KG1 (cell line): ENCODE data around the gene STEAP4.

Experiments
- DNase-seq: peaks from one replicate; lab custom pipeline; 2025; lab: John Stamatoyannopoulos, UW

STEAP4 gene

GRCh38 chr7:88306590-88307048 lies at the start of gene STEAP4:
TSS of gene STEAP4 (minus strand) at chr7:88306894. CDS start at chr7:88284269, 22,625 bp downstream.
- DNase-seq = peak; percentile 19

GRCh38 chr7:88355011-88355410 lies 48.3 kb upstream of the STEAP4 start:
- peak; percentile 21 for DNase-seq

GRCh38 chr7:88350118-88350517 lies 43.4 kb upstream of the STEAP4 start:
- DNase-seq = no peak

GRCh38 chr7:88347517-88347916 lies 40.8 kb upstream of the STEAP4 start:
- DNase-seq = no peak

GRCh38 chr7:88347090-88347489 lies 40.4 kb upstream of the STEAP4 start:
- DNase-seq = no peak

- DNase-seq = no peak
These were observed 39.7 kb upstream of the STEAP4 start for GRCh38 chr7:88346357-88346756.

GRCh38 chr7:88344956-88345832 lies 38.5 kb upstream of the STEAP4 start:
- no peak for DNase-seq

- DNase-seq = no peak
These were observed 37.6 kb upstream of the STEAP4 start for GRCh38 chr7:88344271-88344670.

- no peak for DNase-seq
These were observed 32.7 kb upstream of the STEAP4 start for GRCh38 chr7:88339195-88339922.

GRCh38 chr7:88338503-88338902 lies 31.8 kb upstream of the STEAP4 start:
- DNase-seq = no peak

- no peak for DNase-seq
These were observed 30.9 kb upstream of the STEAP4 start for GRCh38 chr7:88337572-88337971.

- no peak for DNase-seq
These were observed 24.6 kb upstream of the STEAP4 start for GRCh38 chr7:88331322-88331721.

- DNase-seq = no peak
These were observed 23.1 kb upstream of the STEAP4 start for GRCh38 chr7:88329532-88330463.

GRCh38 chr7:88328787-88329186 lies 22.1 kb upstream of the STEAP4 start:
- DNase-seq = no peak

GRCh38 chr7:88324699-88325098 lies 18.0 kb upstream of the STEAP4 start:
- DNase-seq = no peak

GRCh38 chr7:88322151-88322550 lies 15.5 kb upstream of the STEAP4 start:
- DNase-seq = no peak

- DNase-seq = no peak
These were observed 15.0 kb upstream of the STEAP4 start for GRCh38 chr7:88321694-88322093.

GRCh38 chr7:88318196-88318595 lies 11.5 kb upstream of the STEAP4 start:
- no peak for DNase-seq

GRCh38 chr7:88317422-88317821 lies 10.7 kb upstream of the STEAP4 start:
- DNase-seq = no peak

GRCh38 chr7:88316456-88316855 lies 9.8 kb upstream of the STEAP4 start:
- no peak for DNase-seq

GRCh38 chr7:88315522-88315921 lies 8.8 kb upstream of the STEAP4 start:
- no peak for DNase-seq

GRCh38 chr7:88314061-88314491 lies 7.4 kb upstream of the STEAP4 start:
- DNase-seq = peak; percentile 15
